Cardiac muscle cell (in vitro differentiated cells and primary cell): ENCODE data around the gene MYO1B. TPM values are rescaled to one million over a fixed set of nuclear protein-coding genes. Genes with fewer than 3 reads are reported as not detected.

Experiments used
- DNase-seq, 2 donors: peaks; one replicate each; pipeline versions ENCODE4 v3.0.0 to v3.0.0-alpha.2; 2010 to 2017; ENCODE audit warnings: low read depth in 1 of 2, low spot score in 1 of 2
- H3K27ac ChIP-seq: fragments of 200-600 bp; sonication (generic); 2 replicates; pipeline ENCODE4 v1.5.1; 2016
- H3K27me3 ChIP-seq: fragments of 200-600 bp; sonication (generic); 2 replicates; pipeline ENCODE4 v1.6.0; 2016; ENCODE audit warnings: control low read depth
- H3K36me3 ChIP-seq: fragments of 200-600 bp; sonication (generic); 2 replicates; pipeline ENCODE4 v1.5.1; 2016; ENCODE audit warnings: control low read depth
- H3K4me1 ChIP-seq: fragments of 200-600 bp; sonication (generic); 2 replicates; pipeline ENCODE4 v1.8.1; 2017; ENCODE audit warnings: low read depth, mild to moderate bottlenecking, mixed run types
- H3K4me3 ChIP-seq: fragments of 200-600 bp; sonication (generic); 2 replicates; pipeline ENCODE4 v1.5.1; 2016; ENCODE audit warnings: mild to moderate bottlenecking
- H3K9me3 ChIP-seq: fragments of 200-600 bp; sonication (generic); 2 replicates; pipeline ENCODE4 v1.5.1; 2017; ENCODE audit warnings: low read depth, mild to moderate bottlenecking, control low read depth
- CTCF ChIP-seq: IDR thresholded peaks from 2 replicates; pipeline ENCODE4 v1.5.1; 2012; ENCODE audit warnings: low read depth, mild to moderate bottlenecking, low read length
- polyA plus RNA-seq: library from polyadenylated mRNA; unstranded; fragments of >200 nt; fragmentation: Nextera tagmentation; extraction: Ambion mirVana; gene quantifications from 2 replicates; pipeline ENCODE4 v1.2.1, GENCODE V29; 2016
- total RNA-seq: library from RNA; depleted of rRNA; stranded (reverse); fragments of >200 nt; gene quantifications from 2 replicates; pipeline ENCODE4 v1.2.3, GENCODE V29; 2016

Gene MYO1B
- total and polyA plus RNA-seq, 2 experiments from 2014 or later = 33.1 to 44.5 TPM

- H3K36me3 ChIP-seq = peaks cover 4% of the 10 kb centered on the region
- H3K9me3 ChIP-seq = no peaks in the 10 kb centered on the region
- no peak for TF ChIP-seq CTCF
- no peaks in the 10 kb centered on the region for H3K27me3 ChIP-seq
- H3K4me1 ChIP-seq = peaks cover 4% of the 10 kb centered on the region
- no peak overlapping the region for H3K27ac ChIP-seq
- DNase-seq = no peak
- H3K4me3 ChIP-seq = no peak overlapping the region
Measured at GRCh38 chr2:191358325-191359025, 113.3 kb downstream of the MYO1B start.

- H3K27me3 ChIP-seq = no peaks in the 10 kb centered on the region
- no peak overlapping the region for H3K4me3 ChIP-seq
- DNase-seq = no peak
- H3K4me1 ChIP-seq = peaks cover 4% of the 10 kb centered on the region
- no peak for TF ChIP-seq CTCF
- H3K27ac ChIP-seq = no peak overlapping the region
- H3K36me3 ChIP-seq = peaks cover 10% of the 10 kb centered on the region
- H3K9me3 ChIP-seq = no peaks in the 10 kb centered on the region
Measured at GRCh38 chr2:191359133-191359532, 113.9 kb downstream of the MYO1B start.

- Histone ChIP-seq H3K4me1 (peaks cover 4% of the 10 kb centered on the region), H3K27me3 (no peaks in the 10 kb centered on the region), H3K36me3 (peaks cover 13% of the 10 kb centered on the region), H3K27ac (no peak overlapping the region), H3K9me3 (no peaks in the 10 kb centered on the region), H3K4me3 (no peak overlapping the region)
- TF ChIP-seq CTCF = no peak
- no peak for DNase-seq
Measured at GRCh38 chr2:191360918-191361317, 115.7 kb downstream of the MYO1B start.

GRCh38 chr2:191362841-191363240 is 117.6 kb downstream of the MYO1B start:
- Histone ChIP-seq H3K4me3 (no peak overlapping the region), H3K27ac (no peak overlapping the region), H3K4me1 (peaks cover 4% of the 10 kb centered on the region), H3K36me3 (peaks cover 13% of the 10 kb centered on the region), H3K27me3 (no peaks in the 10 kb centered on the region), H3K9me3 (no peaks in the 10 kb centered on the region)
- no peak for TF ChIP-seq CTCF
- DNase-seq = no peak

GRCh38 chr2:191363267-191363666 is 118.1 kb downstream of the MYO1B start:
- no peak overlapping the region for H3K4me3 ChIP-seq
- peaks cover 2% of the 10 kb centered on the region for H3K4me1 ChIP-seq
- no peak for DNase-seq
- no peak overlapping the region for H3K27ac ChIP-seq
- H3K9me3 ChIP-seq = no peaks in the 10 kb centered on the region
- no peak for TF ChIP-seq CTCF
- peaks cover 13% of the 10 kb centered on the region for H3K36me3 ChIP-seq
- no peaks in the 10 kb centered on the region for H3K27me3 ChIP-seq
